VCaP (cell line): ENCODE results near the gene PAEP.
"Not testable (repeated sequence)": the region's sequence is repeated elsewhere in the genome, so short reads cannot be mapped to it uniquely, and the experiment has no call there.

Source experiments
- H3K27ac ChIP-seq: fragments of 450-650 bp; 2 replicates; pipeline ENCODE4 v1.5.1; 2017
- CTCF ChIP-seq: fragments of 450-650 bp; conservative IDR thresholded peaks from 2 replicates; pipeline ENCODE4 v1.5.1; 2017; ENCODE audit warnings: mild to moderate bottlenecking, moderate library complexity

PAEP gene

GRCh38 chr9:135522931-135523330 lies 38.6 kb upstream of the PAEP start:
- H3K27ac ChIP-seq, result no peak overlapping the region
- TF ChIP-seq CTCF, result no peak

- no peak for TF ChIP-seq CTCF
- H3K27ac ChIP-seq, result no peak overlapping the region
Observed at GRCh38 chr9:135523521-135524129, 37.9 kb upstream of the PAEP start.

GRCh38 chr9:135524130-135524861 lies 37.3 kb upstream of the PAEP start:
- H3K27ac ChIP-seq, result no peak overlapping the region
- no peak for TF ChIP-seq CTCF

- H3K27ac ChIP-seq, result no peak overlapping the region
- TF ChIP-seq CTCF, result no peak
Observed at GRCh38 chr9:135525241-135526088, 36.1 kb upstream of the PAEP start.

- TF ChIP-seq CTCF, result no peak
Observed at GRCh38 chr9:135526089-135526729, 35.3 kb upstream of the PAEP start.

GRCh38 chr9:135526730-135527571 lies 34.6 kb upstream of the PAEP start:
- no peak overlapping the region for H3K27ac ChIP-seq
- TF ChIP-seq CTCF, result no peak

More at GRCh38 chr9:135526089-135526729, 35.3 kb upstream of the PAEP start:
- no peak overlapping the region for H3K27ac ChIP-seq

GRCh38 chr9:135528842-135529435 lies 32.6 kb upstream of the PAEP start:
- H3K27ac ChIP-seq, result not testable (repeated sequence)
